AG10803 (cell line): Measurements from ENCODE around the gene CCSER1.

Experiments used
- DNase-seq: peaks from one replicate; pipeline ENCODE4 v3.0.0; 2010; ENCODE audit warnings: low read depth
- H3K4me3 ChIP-seq: 2 replicates; pipeline ENCODE4 v1.5.1; 2011; ENCODE audit warnings: mild to moderate bottlenecking, low read length, control low read depth
- TF ChIP-seq, protein P1 (sequence below): conservative IDR thresholded peaks from 2 replicates; pipeline ENCODE4 v1.5.1; 2011; ENCODE audit warnings: mild to moderate bottlenecking, low read length, control low read depth, inconsistent platforms

The CCSER1 gene

DNA sequence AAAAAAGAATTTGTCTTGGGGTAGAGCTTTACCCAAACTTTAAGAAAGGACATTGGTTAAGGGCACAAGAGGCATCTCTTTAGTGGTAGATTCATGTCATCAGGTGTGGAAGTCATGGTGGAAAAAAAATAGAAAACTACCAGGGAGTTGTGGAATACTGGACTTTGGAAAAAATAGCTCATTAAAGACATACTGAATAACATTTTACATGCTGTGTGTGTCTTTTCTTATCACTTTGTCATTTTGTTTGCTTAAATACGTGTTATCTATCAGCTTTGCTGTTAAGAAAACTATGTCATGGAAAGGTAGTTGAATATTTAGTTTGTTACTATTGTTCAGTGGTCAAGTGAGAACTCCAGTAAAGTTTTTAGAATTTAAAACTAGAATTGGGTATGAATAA lies 147.0 kb downstream of the CCSER1 start:
- TF ChIP-seq, protein P1, sequence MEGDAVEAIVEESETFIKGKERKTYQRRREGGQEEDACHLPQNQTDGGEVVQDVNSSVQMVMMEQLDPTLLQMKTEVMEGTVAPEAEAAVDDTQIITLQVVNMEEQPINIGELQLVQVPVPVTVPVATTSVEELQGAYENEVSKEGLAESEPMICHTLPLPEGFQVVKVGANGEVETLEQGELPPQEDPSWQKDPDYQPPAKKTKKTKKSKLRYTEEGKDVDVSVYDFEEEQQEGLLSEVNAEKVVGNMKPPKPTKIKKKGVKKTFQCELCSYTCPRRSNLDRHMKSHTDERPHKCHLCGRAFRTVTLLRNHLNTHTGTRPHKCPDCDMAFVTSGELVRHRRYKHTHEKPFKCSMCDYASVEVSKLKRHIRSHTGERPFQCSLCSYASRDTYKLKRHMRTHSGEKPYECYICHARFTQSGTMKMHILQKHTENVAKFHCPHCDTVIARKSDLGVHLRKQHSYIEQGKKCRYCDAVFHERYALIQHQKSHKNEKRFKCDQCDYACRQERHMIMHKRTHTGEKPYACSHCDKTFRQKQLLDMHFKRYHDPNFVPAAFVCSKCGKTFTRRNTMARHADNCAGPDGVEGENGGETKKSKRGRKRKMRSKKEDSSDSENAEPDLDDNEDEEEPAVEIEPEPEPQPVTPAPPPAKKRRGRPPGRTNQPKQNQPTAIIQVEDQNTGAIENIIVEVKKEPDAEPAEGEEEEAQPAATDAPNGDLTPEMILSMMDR = no peak
- no peak overlapping the region for H3K4me3 ChIP-seq
- no peak for DNase-seq

- TF ChIP-seq, protein P1 = no peak
- DNase-seq = no peak
- no peak overlapping the region for H3K4me3 ChIP-seq
Observed at GRCh38 chr4:90280954-90281353, 153.8 kb downstream of the CCSER1 start.

GRCh38 chr4:90281541-90282355 lies 154.6 kb downstream of the CCSER1 start:
- no peak for DNase-seq
- TF ChIP-seq, protein P1 = no peak
- no peak overlapping the region for H3K4me3 ChIP-seq

- no peak overlapping the region for H3K4me3 ChIP-seq
- TF ChIP-seq, protein P1 = no peak
- no peak for DNase-seq
Observed at GRCh38 chr4:90290345-90290744, 163.2 kb downstream of the CCSER1 start.

- TF ChIP-seq, protein P1 = no peak
- DNase-seq = no peak
- H3K4me3 ChIP-seq = no peak overlapping the region
Observed at GRCh38 chr4:90292438-90292837, 165.2 kb downstream of the CCSER1 start.

DNA sequence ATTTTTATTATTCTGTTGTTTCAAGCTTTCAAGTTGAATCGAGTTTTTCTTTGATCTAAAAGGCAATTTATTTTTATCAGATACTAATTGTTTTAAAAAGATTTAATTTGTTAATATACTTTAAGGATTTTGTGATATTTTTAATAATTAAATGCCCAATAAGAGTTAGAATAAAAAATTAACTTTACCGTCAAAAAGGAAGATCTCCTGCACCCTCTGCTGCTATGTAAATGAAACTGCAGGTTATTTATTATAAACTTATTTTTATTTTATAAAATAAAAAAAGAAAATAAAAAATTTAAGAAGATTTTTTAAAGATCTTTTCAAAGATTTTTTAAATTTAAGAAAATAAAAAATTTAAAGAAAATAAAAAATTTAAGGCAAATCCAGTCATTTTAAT lies 166.1 kb downstream of the CCSER1 start:
- TF ChIP-seq, protein P1 = peak; percentile 44; the same call in 1 of the 2 replicates

GRCh38 chr4:90299373-90299772 lies 172.2 kb downstream of the CCSER1 start:
- TF ChIP-seq, protein P1 = no peak
- no peak for DNase-seq
- H3K4me3 ChIP-seq = no peak overlapping the region

More for the DNA sequence above, 166.1 kb downstream of the CCSER1 start:
- peak; percentile 4 for DNase-seq
- H3K4me3 ChIP-seq = no peak overlapping the region
